GM23248 (cell line): ENCODE data around the gene NDUFAF5. TPM values are rescaled to one million over a fixed set of nuclear protein-coding genes. Genes with fewer than 3 reads are reported as not detected.
A peak's percentile ranks its signal among the peaks of the same experiment; 100 is the strongest.

Experiments used
- DNase-seq: peaks from one replicate; pipeline ENCODE4 v3.0.0-alpha.2; 2015
- H2AFZ ChIP-seq: fragments of 200-600 bp; sonication (generic); 2 replicates; pipeline ENCODE4 v1.6.1; 2016; ENCODE audit warnings: antibody characterized with exemption
- H3F3A ChIP-seq: fragments of 200-600 bp; sonication (generic); 2 replicates; pipeline ENCODE4 v1.6.1; 2016; ENCODE audit warnings: mild to moderate bottlenecking, antibody characterized with exemption, mixed run types; ENCODE audit not compliant: insufficient read depth
- H3K27ac ChIP-seq: fragments of 200-600 bp; sonication (generic); 2 replicates; pipeline ENCODE4 v1.5.1; 2016; ENCODE audit warnings: mild to moderate bottlenecking
- H3K27me3 ChIP-seq: fragments of 200-600 bp; sonication (generic); replicated peaks from 2 replicates; pipeline ENCODE4 v1.6.1; 2016; ENCODE audit warnings: mild to moderate bottlenecking; ENCODE audit not compliant: insufficient read depth
- H3K36me3 ChIP-seq: fragments of 200-600 bp; sonication (generic); 2 replicates; pipeline ENCODE4 v1.6.1; 2016; ENCODE audit warnings: low read depth, mild to moderate bottlenecking
- H3K4me1 ChIP-seq: fragments of 200-600 bp; sonication (generic); 2 replicates; pipeline ENCODE4 v1.6.1; 2016; ENCODE audit warnings: mild to moderate bottlenecking; ENCODE audit not compliant: insufficient read depth
- H3K4me2 ChIP-seq: fragments of 200-600 bp; sonication (generic); one replicate; pipeline ENCODE4 v1.6.1; 2016; ENCODE audit warnings: mild to moderate bottlenecking; ENCODE audit not compliant: unreplicated experiment
- H3K4me3 ChIP-seq: fragments of 200-600 bp; sonication (generic); 2 replicates; pipeline ENCODE4 v1.5.1; 2016; ENCODE audit warnings: mild to moderate bottlenecking
- H3K79me2 ChIP-seq: fragments of 200-600 bp; sonication (generic); 2 replicates; pipeline ENCODE4 v1.6.1; 2016; ENCODE audit warnings: mild to moderate bottlenecking; ENCODE audit not compliant: insufficient read depth
- H3K9ac ChIP-seq: fragments of 200-600 bp; sonication (generic); 2 replicates; pipeline ENCODE4 v1.6.1; 2016; ENCODE audit warnings: mild to moderate bottlenecking
- H3K9me2 ChIP-seq: fragments of 200-600 bp; sonication (generic); 2 replicates; pipeline ENCODE4 v1.6.1; 2016; ENCODE audit warnings: mixed run types, mild to moderate bottlenecking, moderate library complexity; ENCODE audit not compliant: insufficient read depth
- H3K9me3 ChIP-seq: fragments of 200-600 bp; sonication (generic); one replicate; pipeline ENCODE4 v1.6.1; 2017; ENCODE audit warnings: low read depth
- H4K20me1 ChIP-seq: fragments of 200-600 bp; sonication (generic); 2 replicates; pipeline ENCODE4 v1.6.0; 2016; ENCODE audit not compliant: insufficient read depth
- EZH2 ChIP-seq: fragments of 200-600 bp; sonication (generic); IDR thresholded peaks from 2 replicates; pipeline ENCODE4 v1.6.1; 2018; ENCODE audit warnings: antibody characterized with exemption, mild to moderate bottlenecking; ENCODE audit not compliant: insufficient read depth, poor library complexity, severe bottlenecking
- EZH2phosphoT487 ChIP-seq: fragments of 200-600 bp; sonication (generic); IDR thresholded peaks from 2 replicates; pipeline ENCODE4 v1.6.1; 2018; ENCODE audit warnings: antibody characterized with exemption, moderate library complexity, mild to moderate bottlenecking, low read depth; ENCODE audit not compliant: insufficient read depth
- WGBS, 2 experiments: methylation state at CpG; one replicate each; pipeline ENCODE4 v1.1.6; 2015 to 2017; ENCODE audit warnings: low lambda C conversion rate in 2 of 2, low coverage in 1 of 2; ENCODE audit errors: missing lambda C conversion rate in 2 of 2; 5-methylcytosine and 5-hydroxymethylcytosine counted together
- in situ Hi-C: fragments of 300-500 bp; cut with MboI; formaldehyde crosslinking; loops from 2 replicates; pipeline ENCODE4 v1.15.0; 2020
- polyA plus RNA-seq: library from polyadenylated mRNA; unstranded; fragments of >200 nt; fragmentation: Nextera tagmentation; extraction: Ambion mirVana; gene quantifications from 2 replicates; pipeline ENCODE4 v1.2.1, GENCODE V29; 2016
- total RNA-seq: library from RNA; depleted of rRNA; stranded (reverse); fragments of >200 nt; shearing (Covaris generic); gene quantifications from 2 replicates; pipeline ENCODE4 v1.2.3, GENCODE V29; 2014

Gene NDUFAF5
- total and polyA plus RNA-seq, 2 experiments from 2014 or later = 5.3 to 16.2 TPM

DNA sequence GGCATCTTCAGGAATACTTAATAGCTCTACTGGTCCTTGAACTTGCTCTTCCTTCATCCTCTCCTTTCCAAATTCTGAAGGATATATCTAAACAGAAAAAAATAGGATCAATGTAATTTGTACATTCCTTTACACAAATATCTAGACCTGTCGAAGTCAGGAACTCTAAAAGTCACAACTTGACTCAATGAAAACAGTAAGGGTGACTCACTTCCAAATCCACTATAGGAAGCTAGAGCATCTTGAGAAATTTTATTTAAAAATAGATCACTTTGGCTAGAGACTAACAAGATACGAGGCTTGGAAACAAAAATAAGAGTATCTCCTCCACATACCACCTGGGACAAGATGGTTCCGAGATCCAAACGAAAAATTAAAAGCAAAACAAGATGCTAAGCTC is 12.3 kb upstream of the NDUFAF5 start:
- no peak for TF ChIP-seq EZH2phosphoT487
- TF ChIP-seq EZH2 = no peak
- peaks cover 35% of the 10 kb centered on the region for H3K36me3 ChIP-seq
- no peaks in the 10 kb centered on the region for H3K9me3 ChIP-seq
- H3K9ac ChIP-seq = no peak overlapping the region; the same call in 1 of the 2 replicates
- WGBS, 2 experiments = 54 to 55% methylated on average over 4 of the region's 4 CpGs
- no peaks in the 10 kb centered on the region for H3K79me2 ChIP-seq
- H3K4me2 ChIP-seq = no peak overlapping the region
- H3K9me2 ChIP-seq = no peaks in the 10 kb centered on the region
- peaks cover 26% of the 10 kb centered on the region for H3F3A ChIP-seq
- H2AFZ ChIP-seq = no peak overlapping the region
- peaks cover 15% of the 10 kb centered on the region for H3K4me1 ChIP-seq
- in situ Hi-C loops = no loop called here
- H3K27me3 ChIP-seq = no peaks in the 10 kb centered on the region
- no peak overlapping the region for H3K4me3 ChIP-seq
- peak; percentile 28 for DNase-seq
- H3K27ac ChIP-seq = no peak overlapping the region
- no peaks in the 10 kb centered on the region for H4K20me1 ChIP-seq

DNA sequence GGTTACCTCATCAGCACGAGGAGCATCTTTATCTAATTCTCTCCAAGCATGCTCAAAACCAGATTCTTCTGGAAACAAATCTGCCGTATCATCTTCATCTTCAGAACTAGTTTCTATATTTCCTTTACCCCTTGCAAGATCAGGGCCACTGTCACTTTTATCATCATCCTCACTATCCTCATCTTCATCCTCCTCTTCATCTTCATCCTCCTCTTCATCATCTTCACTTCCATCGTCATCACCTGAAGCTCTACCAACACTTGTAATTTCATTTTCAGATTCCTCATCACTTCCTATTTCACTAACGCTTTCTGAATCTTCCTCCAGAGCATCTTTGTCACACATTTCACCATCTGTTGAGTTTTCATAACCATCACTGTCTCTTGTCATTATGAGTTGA is 9.0 kb upstream of the NDUFAF5 start:
- H3K36me3 ChIP-seq = peaks cover 30% of the 10 kb centered on the region

DNA sequence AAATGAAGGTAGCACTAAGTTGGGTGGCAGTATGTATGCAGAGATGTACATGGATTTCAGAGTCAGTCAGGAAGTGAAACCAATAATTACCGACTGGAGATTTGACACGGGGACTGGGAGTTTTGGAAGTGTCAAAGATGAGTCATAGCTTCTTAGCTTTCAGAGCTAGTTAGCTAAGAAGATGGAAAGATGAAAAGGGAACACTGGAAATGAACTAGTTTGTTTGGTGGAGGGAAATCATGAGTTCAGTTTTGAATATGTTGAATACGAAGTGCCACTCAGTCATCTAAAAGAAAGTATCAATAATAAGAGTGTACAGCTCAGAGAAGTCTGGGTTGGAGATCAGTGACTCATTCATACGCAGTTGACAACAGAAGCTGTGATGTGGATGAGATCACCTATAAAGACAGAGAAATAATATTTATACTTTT is 7.6 kb upstream of the NDUFAF5 start:
- TF ChIP-seq EZH2phosphoT487 (no peak), EZH2 (no peak)
- no peaks in the 10 kb centered on the region for H3K9me2 ChIP-seq
- peaks cover 16% of the 10 kb centered on the region for H3K4me1 ChIP-seq
- H3K9ac ChIP-seq = no peak overlapping the region
- H3K36me3 ChIP-seq = peaks cover 33% of the 10 kb centered on the region
- H3K27ac ChIP-seq = no peak overlapping the region
- H3F3A ChIP-seq = peaks cover 24% of the 10 kb centered on the region
- H3K79me2 ChIP-seq = peaks cover 29% of the 10 kb centered on the region
- in situ Hi-C loops = no loop called here
- H4K20me1 ChIP-seq = no peaks in the 10 kb centered on the region
- no peaks in the 10 kb centered on the region for H3K9me3 ChIP-seq
- peak; percentile 54 for DNase-seq
- H3K4me3 ChIP-seq = 0 out of 2 replicates have a peak overlapping the region, but pooled peaks have one; percentile 8
- H3K4me2 ChIP-seq = peak overlapping the region; percentile 64
- no peak overlapping the region for H2AFZ ChIP-seq
- WGBS, 2 experiments = 25 to 33% methylated on average over 4 of the region's 4 CpGs
- no peaks in the 10 kb centered on the region for H3K27me3 ChIP-seq

More for the DNA sequence above, 9.0 kb upstream of the NDUFAF5 start:
- H3K9me3 ChIP-seq = no peaks in the 10 kb centered on the region
- no peak overlapping the region for H3K4me3 ChIP-seq
- no peaks in the 10 kb centered on the region for H3K27me3 ChIP-seq
- peaks cover 26% of the 10 kb centered on the region for H3F3A ChIP-seq
- TF ChIP-seq EZH2phosphoT487 = no peak
- peaks cover 16% of the 10 kb centered on the region for H3K79me2 ChIP-seq
- no peak overlapping the region for H3K9ac ChIP-seq
- no peak overlapping the region for H2AFZ ChIP-seq
- no peaks in the 10 kb centered on the region for H3K9me2 ChIP-seq
- 57 to 64% methylated on average over 4 of the region's 4 CpGs for WGBS, 2 experiments
- H3K27ac ChIP-seq = no peak overlapping the region
- H4K20me1 ChIP-seq = no peaks in the 10 kb centered on the region
- DNase-seq = no peak
- no peak overlapping the region for H3K4me2 ChIP-seq
- H3K4me1 ChIP-seq = peaks cover 19% of the 10 kb centered on the region
- in situ Hi-C loops = no loop called here

DNA sequence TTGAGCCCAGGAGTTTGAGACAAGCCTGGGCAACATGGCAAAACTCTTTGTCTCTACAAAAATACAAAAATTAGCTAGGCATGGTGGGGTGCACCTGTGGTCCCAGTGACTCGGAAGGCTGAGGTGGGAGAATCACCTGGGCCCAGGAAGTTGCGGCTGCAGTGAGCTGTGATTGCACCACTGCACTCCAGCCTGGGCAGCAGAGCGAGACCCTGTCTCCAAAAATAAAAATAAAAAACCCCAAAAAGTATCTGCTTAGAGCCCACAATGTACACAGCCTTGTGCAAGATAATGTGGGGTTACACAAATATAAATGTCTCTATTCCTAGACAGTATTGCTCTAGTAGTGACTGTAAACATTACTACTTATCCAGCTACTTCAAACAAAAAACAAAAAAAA is 6.0 kb upstream of the NDUFAF5 start:
- TF ChIP-seq EZH2 (no peak), EZH2phosphoT487 (no peak)
- no peaks in the 10 kb centered on the region for H4K20me1 ChIP-seq
- H3K4me1 ChIP-seq = peaks cover 15% of the 10 kb centered on the region
- in situ Hi-C loops = no loop called here
- H3K36me3 ChIP-seq = peaks cover 40% of the 10 kb centered on the region
- H3K4me3 ChIP-seq = no peak overlapping the region
- H3K4me2 ChIP-seq = no peak overlapping the region
- H3K27me3 ChIP-seq = no peaks in the 10 kb centered on the region
- H3K79me2 ChIP-seq = peaks cover 46% of the 10 kb centered on the region
- DNase-seq = no peak
- WGBS, 2 experiments = 97 to 100% methylated on average over 3 of the region's 3 CpGs
- H3K9me3 ChIP-seq = no peaks in the 10 kb centered on the region
- no peaks in the 10 kb centered on the region for H3K9me2 ChIP-seq
- H3K27ac ChIP-seq = no peak overlapping the region
- no peak overlapping the region for H3K9ac ChIP-seq
- H2AFZ ChIP-seq = no peak overlapping the region
- H3F3A ChIP-seq = peaks cover 12% of the 10 kb centered on the region; the same call in 1 of the 2 replicates

DNA sequence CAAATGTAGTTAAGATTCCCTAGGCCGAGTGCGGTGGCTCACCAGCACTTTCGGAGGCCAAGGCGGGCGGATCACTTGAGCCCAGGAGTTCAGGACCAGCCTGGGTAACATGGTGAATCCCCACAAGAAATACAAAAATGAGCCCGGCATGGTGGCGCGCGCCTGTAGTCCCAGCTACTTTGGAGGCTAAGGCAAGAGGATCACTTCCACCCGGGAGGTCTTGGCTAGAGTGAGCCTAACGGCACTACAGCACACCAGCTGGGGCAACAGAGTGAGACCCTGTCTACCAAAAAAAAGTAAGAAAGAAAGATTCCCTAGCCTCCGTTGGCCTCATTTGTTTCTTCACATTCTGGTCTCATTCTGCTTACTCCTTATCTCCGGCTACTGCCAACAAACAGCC is 1.3 kb upstream of the NDUFAF5 start:
- Histone ChIP-seq H3K9me2 (no peaks in the 10 kb centered on the region), H3F3A (no peaks in the 10 kb centered on the region), H3K27me3 (no peaks in the 10 kb centered on the region), H3K9me3 (no peaks in the 10 kb centered on the region), H3K27ac (no peak overlapping the region), H2AFZ (0 out of 2 replicates have a peak overlapping the region, but pooled peaks have one; percentile 98), H3K4me2 (peak overlapping the region; percentile 97), H4K20me1 (no peaks in the 10 kb centered on the region), H3K36me3 (peaks cover 19% of the 10 kb centered on the region), H3K79me2 (peaks cover 91% of the 10 kb centered on the region), H3K4me1 (peaks cover 22% of the 10 kb centered on the region), H3K9ac (peak overlapping the region; percentile 96), H3K4me3 (peak overlapping the region; percentile 94)
- 85 to 87% methylated on average over 13 of the region's 13 CpGs for WGBS, 2 experiments
- DNase-seq = no peak
- in situ Hi-C loops = no loop called here
- TF ChIP-seq EZH2 (no peak), EZH2phosphoT487 (no peak)
